ENCODE measurements around the gene ADGRE2. TPM values are rescaled to one million over a fixed set of nuclear protein-coding genes. Genes with fewer than 3 reads are reported as not detected.
"Not testable (repeated sequence)": the region's sequence is repeated elsewhere in the genome, so short reads cannot be mapped to it uniquely, and the experiment has no call there.

Gene ADGRE2
- total RNA-seq, 2 experiments from 2014 or later, result 0.55 to 0.58 TPM

- ChIA-PET CTCF (interaction anchor here (0.7 to 1.8 kb wide), 8 partner anchors 10 to 1197 kb away, joined by 3 to 5 read pairs (median 3); partner anchors contain the start of gene ZNF333), POLR2A (no interaction called here)
- peak; percentile 40 for DNase-seq
- Mint-ChIP-seq H3K36me3 (no peaks in the 10 kb centered on the region), H3K4me1 (ENCODE audit: low read depth) (peaks cover 16% of the 10 kb centered on the region), H3K27ac (no peak overlapping the region), H3K4me3 (no peak overlapping the region), H3K9me3 (no peaks in the 10 kb centered on the region), H3K27me3 (peaks cover 18% of the 10 kb centered on the region)
- intact Hi-C loops (cut with micrococcal nuclease), result loop anchor here (10.0 kb wide), 1 partner anchor 212 kb away; the partner anchor contains the start of gene NDUFB7
Measured at GRCh38 chr19:14786421-14786851, 8.1 kb upstream of the ADGRE2 start.

- H3K36me3 Mint-ChIP-seq, H3K9me3 Mint-ChIP-seq, H3K4me3 Mint-ChIP-seq: not testable (repeated sequence)
- H3K27me3 Mint-ChIP-seq, result peaks cover 16% of the 10 kb centered on the region
- intact Hi-C loops (cut with micrococcal nuclease), result loop anchor here (2.0 to 10.0 kb wide), 2 partner anchors 104 to 210 kb away; partner anchors contain the start of gene NDUFB7
- ChIA-PET POLR2A (interaction anchor here (0.6 kb wide), 1 partner anchor 21 kb away, joined by 3 read pairs; no protein-coding TSS in a partner anchor), CTCF (interaction anchor here (0.8 to 1.4 kb wide), 5 partner anchors 11 to 374 kb away, joined by 3 to 4 read pairs (median 3); partner anchors contain the start of gene ZNF333)
- peak overlapping the region; percentile 58 for H3K27ac Mint-ChIP-seq
- DNase-seq, result peak; percentile 25
- H3K4me1 Mint-ChIP-seq (ENCODE audit: low read depth), result peaks cover 16% of the 10 kb centered on the region
Measured at GRCh38 chr19:14785102-14785793, 6.9 kb upstream of the ADGRE2 start.

GRCh38 chr19:14784730-14785101, 6.4 kb upstream of the ADGRE2 start:
- peak; percentile 65 for DNase-seq
- CTCF ChIA-PET, result interaction anchor here (0.8 to 1.2 kb wide), 2 partner anchors 14 to 32 kb away, joined by 3 read pairs; no protein-coding TSS in a partner anchor
- not testable (repeated sequence) for H3K9me3 Mint-ChIP-seq

GRCh38 chr19:14783410-14783998, 5.1 kb upstream of the ADGRE2 start:
- H3K9me3 Mint-ChIP-seq, H3K27ac Mint-ChIP-seq, H3K36me3 Mint-ChIP-seq, POLR2A ChIA-PET, DNase-seq, H3K4me3 Mint-ChIP-seq: not testable (repeated sequence)
- intact Hi-C loops (cut with micrococcal nuclease), result loop anchor here (10.0 kb wide), 1 partner anchor 209 kb away; the partner anchor contains the start of gene NDUFB7
- Mint-ChIP-seq H3K4me1 (ENCODE audit: low read depth) (peaks cover 16% of the 10 kb centered on the region), H3K27me3 (peaks cover 20% of the 10 kb centered on the region)
- CTCF ChIA-PET, result interaction anchor here (0.9 kb wide), 1 partner anchor 83 kb away, joined by 3 read pairs; no protein-coding TSS in a partner anchor

More at GRCh38 chr19:14784730-14785101, 6.4 kb upstream of the ADGRE2 start:
- H3K27ac Mint-ChIP-seq, H3K36me3 Mint-ChIP-seq, H3K4me3 Mint-ChIP-seq: not testable (repeated sequence)
- POLR2A ChIA-PET, result interaction anchor here (0.6 kb wide), 1 partner anchor 21 kb away, joined by 3 read pairs; no protein-coding TSS in a partner anchor
- peaks cover 16% of the 10 kb centered on the region for H3K27me3 Mint-ChIP-seq
- H3K4me1 Mint-ChIP-seq (ENCODE audit: low read depth), result peaks cover 16% of the 10 kb centered on the region
- intact Hi-C loops (cut with micrococcal nuclease), result loop anchor here (2.0 to 10.0 kb wide), 2 partner anchors 104 to 210 kb away; partner anchors contain the start of gene NDUFB7

- H3K27ac Mint-ChIP-seq, result no peak overlapping the region
- H3K27me3 Mint-ChIP-seq, result peaks cover 21% of the 10 kb centered on the region
- H3K4me1 Mint-ChIP-seq (ENCODE audit: low read depth), result peaks cover 16% of the 10 kb centered on the region
- DNase-seq, result no peak
- CTCF ChIA-PET, result interaction anchor here (0.9 kb wide), 1 partner anchor 83 kb away, joined by 3 read pairs; no protein-coding TSS in a partner anchor
- no peak overlapping the region for H3K4me3 Mint-ChIP-seq
- H3K36me3 Mint-ChIP-seq, result no peaks in the 10 kb centered on the region
- intact Hi-C loops (cut with micrococcal nuclease), result loop anchor here (10.0 kb wide), 1 partner anchor 208 kb away; the partner anchor contains the start of gene NDUFB7
- POLR2A ChIA-PET, result no interaction called here
- no peaks in the 10 kb centered on the region for H3K9me3 Mint-ChIP-seq
Measured at GRCh38 chr19:14782626-14783409, 4.5 kb upstream of the ADGRE2 start.

- H3K36me3 Mint-ChIP-seq, H3K9me3 Mint-ChIP-seq, DNase-seq, CTCF ChIA-PET, H3K4me3 Mint-ChIP-seq, H3K27ac Mint-ChIP-seq, POLR2A ChIA-PET: not testable (repeated sequence)
- Mint-ChIP-seq H3K27me3 (peaks cover 27% of the 10 kb centered on the region), H3K4me1 (ENCODE audit: low read depth) (peaks cover 16% of the 10 kb centered on the region)
- intact Hi-C loops (cut with micrococcal nuclease), result loop anchor here (10.0 kb wide), 1 partner anchor 207 kb away; the partner anchor contains the start of gene NDUFB7
Measured at GRCh38 chr19:14781713-14782536, 3.6 kb upstream of the ADGRE2 start.

- H3K4me3 Mint-ChIP-seq, CTCF ChIA-PET, H3K9me3 Mint-ChIP-seq, H3K27ac Mint-ChIP-seq, H3K36me3 Mint-ChIP-seq, POLR2A ChIA-PET, DNase-seq: not testable (repeated sequence)
- intact Hi-C loops (cut with micrococcal nuclease), result loop anchor here (10.0 kb wide), 1 partner anchor 206 kb away; the partner anchor contains the start of gene NDUFB7
- peaks cover 14% of the 10 kb centered on the region for H3K4me1 Mint-ChIP-seq (ENCODE audit: low read depth)
- peaks cover 34% of the 10 kb centered on the region for H3K27me3 Mint-ChIP-seq
Measured at GRCh38 chr19:14780622-14781225, 2.4 kb upstream of the ADGRE2 start.

- Mint-ChIP-seq H3K27me3 (peaks cover 32% of the 10 kb centered on the region), H3K4me1 (ENCODE audit: low read depth) (peaks cover 6% of the 10 kb centered on the region), H3K4me3 (no peak overlapping the region), H3K27ac (no peak overlapping the region), H3K36me3 (no peaks in the 10 kb centered on the region), H3K9me3 (no peaks in the 10 kb centered on the region)
- CTCF ChIA-PET, result no interaction called here
- intact Hi-C loops (cut with micrococcal nuclease), result no loop called here
- POLR2A ChIA-PET, result no interaction called here
- DNase-seq, result no peak
Measured at GRCh38 chr19:14779151-14779550, 791 bp upstream of the ADGRE2 start.

GRCh38 chr19:14777645-14778044, 715 bp downstream of the ADGRE2 start:
- CTCF ChIA-PET; POLR2A ChIA-PET; H3K27ac Mint-ChIP-seq; H3K4me1 Mint-ChIP-seq (ENCODE audit: low read depth); H3K4me3 Mint-ChIP-seq; H3K9me3 Mint-ChIP-seq; H3K36me3 Mint-ChIP-seq; intact Hi-C loops (cut with micrococcal nuclease); DNase-seq: not testable (repeated sequence)
- peaks cover 27% of the 10 kb centered on the region for H3K27me3 Mint-ChIP-seq

GRCh38 chr19:14775869-14776586, 2.3 kb downstream of the ADGRE2 start:
- POLR2A ChIA-PET, result interaction anchor here (0.7 kb wide), 1 partner anchor 389 kb away, joined by 3 read pairs; no protein-coding TSS in a partner anchor
- Mint-ChIP-seq H3K36me3 (no peaks in the 10 kb centered on the region), H3K9me3 (no peaks in the 10 kb centered on the region), H3K27ac (no peak overlapping the region), H3K4me3 (peak overlapping the region; percentile 20), H3K4me1 (ENCODE audit: low read depth) (peaks cover 6% of the 10 kb centered on the region), H3K27me3 (peaks cover 27% of the 10 kb centered on the region)
- intact Hi-C loops (cut with micrococcal nuclease), result no loop called here
- no peak for DNase-seq
- CTCF ChIA-PET, result no interaction called here
